Keratinocyte (primary cell): Measurements from ENCODE around the gene ZNF728. TPM values are rescaled to one million over a fixed set of nuclear protein-coding genes. Genes with fewer than 3 reads are reported as not detected.

Experiments used
- DNase-seq: peaks from one replicate; pipeline ENCODE4 v3.0.0-alpha.2; 2011; ENCODE audit warnings: low read depth, missing footprints, low spot score
- FAIRE-seq: peaks from 2 replicates; lab custom pipeline; 2011; peaks lifted over from hg19 to GRCh38; lab: Jason Lieb, UNC
- H2AFZ ChIP-seq: 2 replicates; pipeline ENCODE4 v1.6.0; 2012; ENCODE audit warnings: low read length, control low read depth, inconsistent platforms; ENCODE audit not compliant: control insufficient read depth
- H3K27ac ChIP-seq: 2 replicates; pipeline ENCODE4 v1.5.1; 2011; ENCODE audit warnings: low read length; ENCODE audit not compliant: control insufficient read depth, insufficient read depth
- H3K27me3 ChIP-seq: 3 replicates; pipeline ENCODE4 v1.6.0; 2011; ENCODE audit warnings: low read length; ENCODE audit not compliant: control insufficient read depth, insufficient read depth; ENCODE audit errors: extremely low read depth
- H3K36me3 ChIP-seq, 2 experiments: 2 replicates in 1 of 2; 3 replicates in 1 of 2; pipeline ENCODE4 v1.5.1; 2011; ENCODE audit warnings: low read length in 2 of 2, mild to moderate bottlenecking in 1 of 2; ENCODE audit not compliant: control insufficient read depth in 2 of 2, insufficient read depth in 2 of 2; ENCODE audit errors: extremely low read depth in 1 of 2
- H3K4me1 ChIP-seq: 3 replicates; pipeline ENCODE4 v1.5.1; 2011; ENCODE audit warnings: low read length; ENCODE audit not compliant: control insufficient read depth, insufficient read depth; ENCODE audit errors: extremely low read depth
- H3K4me2 ChIP-seq: 3 replicates; pipeline ENCODE4 v1.6.0; 2011; ENCODE audit warnings: low read depth, low read length; ENCODE audit not compliant: control insufficient read depth, insufficient read depth; ENCODE audit errors: extremely low read depth
- H3K4me3 ChIP-seq, 3 experiments: fragments of 200-600 bp in 1 of 3; sonication (generic) in 1 of 3; 2 replicates in 2 of 3; 3 replicates in 1 of 3; pipeline ENCODE4 v1.5.1; 2011 to 2016; ENCODE audit warnings: low read length in 3 of 3, mild to moderate bottlenecking in 3 of 3, control low read depth in 2 of 3, inconsistent platforms in 1 of 3, low read depth in 1 of 3, mixed read lengths in 1 of 3, mixed run types in 1 of 3, moderate library complexity in 1 of 3; ENCODE audit not compliant: control insufficient read depth in 2 of 3, insufficient read depth in 2 of 3; ENCODE audit errors: extremely low read depth in 1 of 3
- H3K79me2 ChIP-seq: 2 replicates; pipeline ENCODE4 v1.6.0; 2012; ENCODE audit warnings: low read length; ENCODE audit not compliant: control insufficient read depth, insufficient read depth
- H3K9ac ChIP-seq: 3 replicates; pipeline ENCODE4 v1.6.0; 2011; ENCODE audit warnings: low read length; ENCODE audit not compliant: control insufficient read depth, insufficient read depth; ENCODE audit errors: extremely low read depth
- H3K9me1 ChIP-seq: 3 replicates; pipeline ENCODE4 v1.6.0; 2011; ENCODE audit warnings: low read length; ENCODE audit not compliant: control insufficient read depth, insufficient read depth; ENCODE audit errors: extremely low read depth
- H3K9me3 ChIP-seq: 2 replicates; pipeline ENCODE4 v1.5.1; 2012; ENCODE audit warnings: low read depth, low read length; ENCODE audit not compliant: control insufficient read depth
- H4K20me1 ChIP-seq: 3 replicates; pipeline ENCODE4 v1.6.0; 2011; ENCODE audit warnings: low read length; ENCODE audit not compliant: control insufficient read depth, insufficient read depth; ENCODE audit errors: extremely low read depth
- EZH2 ChIP-seq: IDR thresholded peaks from one replicate; pipeline ENCODE4 v1.6.1; 2012; ENCODE audit warnings: inconsistent platforms, mild to moderate bottlenecking, low read length, moderate library complexity
- dilution Hi-C: fragments of 300-500 bp; cut with MboI; formaldehyde crosslinking; loops from one replicate; pipeline ENCODE4 v1.7.0; 2020; ENCODE audit warnings: low sequenced_read_pairs; ENCODE audit not compliant: extremely low pct_ligation_motif_present
- polyA minus RNA-seq, 3 experiments: library from RNA; depleted of rRNA, polyadenylated mRNA; stranded (reverse); fragments of >200 nt; gene quantifications; 1 replicate in 1 of 3; 2 replicates in 1 of 3; 3 replicates in 1 of 3; pipeline ENCODE4 v1.2.3, GENCODE V29; 2011
- polyA plus RNA-seq, 5 experiments: library from polyadenylated mRNA; depleted of rRNA in 3 of 5; stranded (reverse) in 3 of 5; stranded (forward) in 1 of 5; unstranded in 1 of 5; fragments of >200 nt; gene quantifications; 1 replicate in 1 of 5; 2 replicates in 3 of 5; 3 replicates in 1 of 5; pipeline versions ENCODE4 v1.2.1 to v1.2.3, GENCODE V29; 2011 to 2012; ENCODE audit warnings: missing spikeins in 2 of 5, low read depth in 1 of 5, low replicate concordance in 1 of 5
- TF ChIP-seq, protein P1 (sequence below), 3 experiments: IDR thresholded peaks in 1 of 3; conservative IDR thresholded peaks in 1 of 3; optimal IDR thresholded peaks in 1 of 3; 2 replicates in 2 of 3; 3 replicates in 1 of 3; pipeline versions ENCODE3 to v1.5.1; 2011; ENCODE audit warnings: low read length in 3 of 3, mild to moderate bottlenecking in 3 of 3, moderate library complexity in 2 of 3, control low read depth in 1 of 3, inconsistent platforms in 1 of 3; ENCODE audit not compliant: insufficient read depth in 2 of 3; ENCODE audit errors: extremely low read depth in 1 of 3

ZNF728 gene
- not detected in 3 replicates for polyA plus RNA-seq
- polyA plus RNA-seq (2011; ENCODE audit: low read depth) = not detected
- polyA plus RNA-seq (2011; cell fraction: cytosol; rRNA removed) = not detected in 2 replicates
- not detected in 2 replicates for polyA plus RNA-seq (2011; cell fraction: nucleus; rRNA removed)
- not detected in 2 replicates for polyA plus RNA-seq (2012; ENCODE audit: low replicate concordance)
- polyA minus RNA-seq = 0.16 TPM in 1 of 3 replicates, not detected in the others
- polyA minus RNA-seq (2011; cell fraction: cytosol; rRNA and poly(A)+ RNA removed) = not detected
- not detected in 2 replicates for polyA minus RNA-seq (2011; cell fraction: nucleus; rRNA and poly(A)+ RNA removed)

DNA sequence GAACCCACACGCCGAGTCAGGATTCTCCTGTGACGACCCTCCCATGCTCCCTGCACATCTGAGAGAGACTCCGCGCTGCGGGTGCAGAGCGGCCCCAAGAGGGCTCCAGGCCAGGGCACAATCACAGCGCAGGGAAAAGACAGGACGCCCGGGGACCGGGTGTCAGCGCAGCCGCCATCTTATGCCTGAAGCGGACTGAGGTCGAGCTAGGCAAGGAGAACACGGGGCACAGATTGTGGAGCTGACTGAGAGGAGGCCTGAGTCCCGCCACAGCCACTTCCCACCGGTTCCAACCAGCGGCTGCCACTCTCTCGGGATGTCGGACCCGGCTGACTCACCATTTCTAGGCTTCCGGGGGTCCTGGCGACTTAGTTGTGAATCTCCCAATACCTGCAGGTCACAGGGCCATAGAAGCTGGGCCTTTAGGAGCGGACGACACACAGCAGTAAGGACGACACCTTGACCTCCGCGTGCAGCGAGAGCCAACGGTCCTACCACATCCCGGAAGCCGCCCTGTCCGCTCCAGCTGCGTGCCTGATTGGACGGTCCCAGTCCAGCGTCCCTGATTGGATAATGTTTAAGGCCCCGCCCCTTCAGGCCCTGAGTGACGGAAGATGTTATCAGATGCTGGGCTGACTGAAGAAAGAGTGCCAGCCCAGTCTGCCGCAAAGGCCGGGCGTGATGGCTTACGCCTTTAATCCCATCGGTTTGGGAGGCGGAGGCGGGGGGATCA is at the start of gene ZNF728:
TSS of gene ZNF728 (minus strand) at position 487 of the 733 bp plus-strand sequence. CDS start at position 341, 146 bp downstream.
- no peak for FAIRE-seq

DNA sequence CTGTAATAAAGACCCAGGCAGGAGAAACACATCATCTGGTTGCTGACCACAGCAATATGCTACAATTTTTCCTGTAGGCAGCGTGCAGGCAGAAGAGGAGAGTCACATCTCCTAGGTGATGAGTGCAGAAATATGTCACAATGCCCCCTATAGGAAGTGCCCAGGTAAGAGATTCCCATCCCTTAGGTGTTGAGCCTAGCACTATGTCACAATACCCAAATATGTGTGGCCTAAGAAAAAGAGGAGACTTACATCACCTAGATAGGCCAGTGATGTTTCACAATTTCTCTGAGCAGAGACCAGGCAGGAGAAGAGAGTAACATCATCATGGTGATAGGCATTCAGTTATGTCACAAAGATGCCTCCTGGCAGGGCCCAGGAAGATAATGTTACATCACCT is 49.4 kb upstream of the ZNF728 start:
- no peaks in the 10 kb centered on the region for H3K4me1 ChIP-seq
- no peak overlapping the region for H2AFZ ChIP-seq
- no peaks in the 10 kb centered on the region for H4K20me1 ChIP-seq
- TF ChIP-seq, protein P1, sequence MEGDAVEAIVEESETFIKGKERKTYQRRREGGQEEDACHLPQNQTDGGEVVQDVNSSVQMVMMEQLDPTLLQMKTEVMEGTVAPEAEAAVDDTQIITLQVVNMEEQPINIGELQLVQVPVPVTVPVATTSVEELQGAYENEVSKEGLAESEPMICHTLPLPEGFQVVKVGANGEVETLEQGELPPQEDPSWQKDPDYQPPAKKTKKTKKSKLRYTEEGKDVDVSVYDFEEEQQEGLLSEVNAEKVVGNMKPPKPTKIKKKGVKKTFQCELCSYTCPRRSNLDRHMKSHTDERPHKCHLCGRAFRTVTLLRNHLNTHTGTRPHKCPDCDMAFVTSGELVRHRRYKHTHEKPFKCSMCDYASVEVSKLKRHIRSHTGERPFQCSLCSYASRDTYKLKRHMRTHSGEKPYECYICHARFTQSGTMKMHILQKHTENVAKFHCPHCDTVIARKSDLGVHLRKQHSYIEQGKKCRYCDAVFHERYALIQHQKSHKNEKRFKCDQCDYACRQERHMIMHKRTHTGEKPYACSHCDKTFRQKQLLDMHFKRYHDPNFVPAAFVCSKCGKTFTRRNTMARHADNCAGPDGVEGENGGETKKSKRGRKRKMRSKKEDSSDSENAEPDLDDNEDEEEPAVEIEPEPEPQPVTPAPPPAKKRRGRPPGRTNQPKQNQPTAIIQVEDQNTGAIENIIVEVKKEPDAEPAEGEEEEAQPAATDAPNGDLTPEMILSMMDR (optimal IDR thresholded peaks at IDR 0.05 in 1 of 3, IDR thresholded peaks at IDR 0.05 in 1 of 3, conservative IDR thresholded peaks at IDR 0.05 in 1 of 3; ENCODE audit: extremely low read depth in 1 of 3, insufficient read depth in 2 of 3, low read length in 3 of 3) = no peak
- no peak for TF ChIP-seq EZH2
- H3K4me3 ChIP-seq = no peak overlapping the region
- DNase-seq (no peak), FAIRE-seq (no peak)
- no peak overlapping the region for H3K27ac ChIP-seq
- H3K9me3 ChIP-seq = peaks cover 12% of the 10 kb centered on the region
- H3K27me3 ChIP-seq = no peaks in the 10 kb centered on the region
- dilution Hi-C loops = no loop called here
- H3K79me2 ChIP-seq = no peaks in the 10 kb centered on the region
- H3K36me3 ChIP-seq = no peaks in the 10 kb centered on the region
- H3K9ac ChIP-seq = no peak overlapping the region
- no peaks in the 10 kb centered on the region for H3K9me1 ChIP-seq
- no peak overlapping the region for H3K4me2 ChIP-seq

More for the DNA sequence above, at the start of gene ZNF728:
- no peak for TF ChIP-seq EZH2
- TF ChIP-seq, protein P1 (optimal IDR thresholded peaks at IDR 0.05 in 1 of 3, IDR thresholded peaks at IDR 0.05 in 1 of 3, conservative IDR thresholded peaks at IDR 0.05 in 1 of 3; ENCODE audit: extremely low read depth in 1 of 3, insufficient read depth in 2 of 3, low read length in 3 of 3) = no peak
- H3K4me3 ChIP-seq = no peak within 1 kb of the TSS
- no peak within 1 kb of the TSS for H3K9ac ChIP-seq
- H2AFZ ChIP-seq = peak within 1 kb of the TSS; percentile 15
- H3K27me3 ChIP-seq = no peaks in the 10 kb centered on the region
- DNase-seq = no peak
- H3K4me1 ChIP-seq = no peaks in the 10 kb centered on the region
- dilution Hi-C loops = no loop called here
- no peaks in the 10 kb centered on the region for H3K79me2 ChIP-seq
- H3K4me2 ChIP-seq = no peak within 1 kb of the TSS
- H3K36me3 ChIP-seq = no peaks in the 10 kb centered on the region
- H4K20me1 ChIP-seq = no peaks in the 10 kb centered on the region
- no peaks in the 10 kb centered on the region for H3K9me1 ChIP-seq
- no peak within 1 kb of the TSS for H3K27ac ChIP-seq
- H3K9me3 ChIP-seq = peaks cover 4% of the 10 kb centered on the region
